GM15510 (cell line): ENCODE results near the gene MARK2.

Experiments
- POLR2A ChIP-seq: IDR thresholded peaks from 3 replicates; pipeline ENCODE4 v1.6.1; 2011; ENCODE audit warnings: borderline replicate concordance; ENCODE audit not compliant: insufficient read length; ENCODE audit errors: extremely low read depth

MARK2 gene

DNA sequence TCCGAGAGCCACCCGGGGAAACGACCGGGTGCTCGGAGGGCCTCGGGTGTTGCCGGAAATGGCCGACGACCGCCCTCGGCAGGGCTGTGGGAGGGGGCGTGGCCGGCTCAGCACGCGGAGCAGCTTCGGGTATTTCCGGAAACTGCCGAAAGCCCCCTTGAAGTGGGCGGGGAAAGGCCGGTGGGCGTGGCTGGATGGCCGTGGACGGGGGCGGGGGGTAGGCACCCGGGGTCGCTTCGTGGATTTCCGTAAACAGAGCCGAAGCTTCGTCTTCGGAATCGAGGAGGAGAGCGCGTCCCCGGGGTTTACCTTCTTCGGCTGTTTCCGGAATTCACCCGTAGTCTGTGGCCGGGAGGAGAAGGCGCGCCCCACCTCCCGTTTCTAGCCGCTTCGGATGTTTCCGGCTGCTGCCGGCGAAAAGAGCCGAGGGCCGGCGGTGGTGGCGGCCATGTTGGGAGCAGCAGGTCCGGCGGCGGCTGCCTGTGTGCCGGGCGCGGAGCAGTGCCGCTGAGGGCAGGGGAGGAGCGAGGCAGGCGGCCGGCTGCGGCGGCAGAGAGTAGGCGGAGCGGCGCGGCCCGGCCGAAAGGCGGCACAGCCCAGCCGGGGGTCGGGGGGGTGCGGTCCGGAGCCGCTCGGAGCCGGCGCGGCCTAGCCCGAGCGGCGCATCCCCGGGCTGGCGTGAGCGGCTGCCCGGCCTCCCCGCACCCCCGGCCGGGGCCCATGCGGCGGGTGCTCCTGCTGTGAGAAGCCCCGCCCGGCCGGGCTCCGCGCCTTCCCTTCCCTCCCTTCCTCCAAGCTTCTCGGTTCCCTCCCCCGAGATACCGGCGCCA is at the start of gene MARK2:
Gene MARK2, plus strand, starts transcription at position 433 of the 830 bp plus-strand sequence. Its CDS starts 397 bp downstream, at position 830.
- TF ChIP-seq POLR2A, result peak; percentile 74

DNA sequence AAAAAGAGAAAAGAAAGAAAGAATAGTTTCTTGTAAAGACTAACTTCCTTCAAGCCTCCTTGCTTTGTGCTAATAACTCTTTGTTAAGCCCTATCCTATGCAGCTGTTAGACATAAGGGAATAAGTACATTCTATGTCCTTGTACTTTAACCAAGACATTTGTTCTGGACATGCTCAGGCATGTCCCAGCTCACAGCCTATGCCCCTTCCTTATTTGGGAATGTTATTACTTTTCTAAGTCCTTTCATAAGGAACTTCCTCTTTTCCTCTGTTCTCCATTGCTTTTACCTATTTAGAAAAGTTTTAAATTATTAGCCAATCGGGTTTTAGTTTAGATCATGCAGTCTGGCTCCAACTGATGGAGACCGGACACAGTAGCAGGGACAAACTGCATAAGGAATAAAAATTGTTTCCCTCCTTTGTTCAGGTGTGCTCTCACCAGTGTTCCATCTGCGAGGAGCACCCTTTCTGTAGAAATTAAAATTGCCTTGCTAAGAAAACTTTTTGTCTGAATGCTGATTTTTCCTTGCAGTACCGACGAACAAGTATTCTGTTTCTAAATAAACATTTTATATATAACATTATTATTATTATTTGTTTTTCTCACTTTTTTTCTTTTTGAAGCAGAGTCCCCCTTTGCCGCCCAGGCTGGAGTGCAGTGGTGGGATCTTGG is 47.3 kb upstream of the MARK2 start:
- TF ChIP-seq POLR2A, result no peak

DNA sequence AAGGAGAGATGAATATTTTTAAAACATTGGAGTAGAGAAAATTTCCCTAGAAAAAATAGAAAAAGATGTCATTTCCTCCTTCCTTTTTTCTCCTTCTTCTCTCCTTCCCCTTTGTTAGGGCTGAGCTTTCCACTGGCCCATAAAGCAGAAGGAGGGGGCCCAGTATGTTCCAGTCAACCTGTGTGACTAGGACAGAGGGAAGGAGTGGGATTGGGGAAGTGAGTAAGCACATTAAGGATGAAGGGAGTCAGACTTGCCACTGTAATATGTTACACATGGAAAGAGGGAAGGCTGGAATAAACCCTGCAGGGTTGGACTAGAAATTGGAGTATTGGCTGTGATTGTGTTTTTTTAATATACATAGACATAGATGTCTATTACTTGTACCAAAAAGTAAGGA is 45.7 kb upstream of the MARK2 start:
- TF ChIP-seq POLR2A, result no peak

DNA sequence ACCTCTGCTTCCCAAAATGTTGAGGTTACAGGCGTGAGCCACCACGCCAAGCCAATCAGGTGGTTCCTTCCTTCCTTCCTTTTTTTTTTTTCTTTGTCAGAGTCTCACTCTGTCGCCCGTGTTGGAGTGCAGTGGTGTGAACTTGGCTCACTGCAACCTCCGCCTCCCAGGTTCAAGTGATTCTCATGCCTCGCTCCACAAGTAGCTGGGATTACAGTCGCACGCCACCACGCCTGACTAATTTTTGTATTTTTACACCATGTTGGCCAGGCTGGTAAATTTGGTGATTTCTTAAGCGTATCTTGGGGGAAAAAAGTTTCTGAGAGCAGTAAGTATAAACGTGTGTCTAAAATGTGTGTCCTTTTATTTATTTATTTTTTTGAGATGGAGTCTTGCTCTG is 43.8 kb upstream of the MARK2 start:
- no peak for TF ChIP-seq POLR2A

DNA sequence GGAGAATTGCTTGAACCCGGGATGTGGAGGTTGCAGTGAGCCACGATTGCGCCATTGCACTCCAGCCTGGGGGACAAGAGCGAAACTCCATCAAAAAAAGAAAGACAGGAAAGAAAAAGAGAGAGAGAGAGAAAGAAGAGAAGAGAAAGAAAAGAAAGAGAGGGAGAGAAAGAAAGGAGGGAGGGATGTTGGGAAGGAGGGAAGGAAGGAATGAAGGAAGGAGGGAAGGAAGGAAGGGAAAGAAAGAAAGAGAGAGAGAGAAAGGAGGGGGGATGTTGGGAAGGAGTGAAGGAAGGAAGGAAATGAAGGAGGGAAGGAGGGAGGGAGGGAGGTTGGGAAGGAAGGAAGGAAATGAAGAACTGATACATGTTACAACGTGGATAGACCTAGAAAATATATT is 38.0 kb upstream of the MARK2 start:
- TF ChIP-seq POLR2A, result no peak

DNA sequence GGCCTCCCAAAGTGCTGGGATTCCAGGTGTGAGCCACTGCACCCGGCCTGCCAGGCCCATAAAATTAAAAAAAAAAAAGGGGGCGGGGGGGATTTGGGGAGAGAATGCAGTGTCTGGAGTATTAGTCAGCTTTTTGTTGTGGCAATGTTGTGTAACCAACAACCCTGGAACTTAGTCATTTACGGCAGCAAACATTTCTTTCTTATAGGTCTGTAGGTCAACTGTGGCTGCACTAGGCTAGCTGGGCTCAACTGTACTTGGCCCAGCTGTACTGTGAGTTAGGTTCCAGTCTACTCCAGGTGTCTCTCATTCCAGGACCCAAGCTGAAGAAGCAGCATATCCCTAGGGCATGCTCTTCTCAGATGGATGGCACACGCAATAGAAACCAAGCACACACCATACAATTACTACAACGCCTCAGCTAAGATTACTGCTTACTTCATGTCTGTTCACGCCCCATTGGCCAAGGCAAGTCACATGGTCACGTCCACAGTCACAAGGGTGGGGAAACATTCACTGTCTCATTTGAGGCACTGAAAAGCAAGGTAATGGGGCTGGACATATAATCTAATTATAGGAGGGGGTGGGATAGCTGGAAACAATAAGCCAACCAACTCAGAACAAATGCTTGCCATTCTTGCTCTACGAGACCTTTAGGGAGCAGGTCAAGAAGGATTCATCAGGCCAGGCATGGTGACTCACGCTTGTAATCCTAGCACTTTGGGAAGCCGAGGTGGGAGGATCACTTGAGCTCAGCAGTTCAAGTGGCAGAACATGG is 36.1 kb upstream of the MARK2 start:
- no peak for TF ChIP-seq POLR2A

DNA sequence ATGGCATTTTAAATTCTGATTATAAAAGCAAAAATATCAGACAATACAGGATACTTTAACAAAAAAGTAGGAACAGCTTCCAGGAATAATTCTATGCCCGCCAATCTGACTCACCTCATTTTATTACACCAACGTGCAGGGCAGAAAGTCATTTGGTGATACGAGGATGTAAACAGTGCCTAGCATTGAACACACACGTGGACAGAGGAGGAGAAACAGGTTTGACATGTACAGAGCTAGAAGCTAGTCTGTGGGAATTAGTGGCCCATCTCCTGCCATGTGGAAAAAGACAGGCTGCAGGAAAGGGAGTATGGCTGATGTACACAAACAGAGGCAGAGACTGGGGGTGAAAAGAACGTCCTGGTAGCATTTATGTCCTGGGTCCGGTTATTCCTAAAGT is 34.7 kb upstream of the MARK2 start:
- TF ChIP-seq POLR2A, result no peak

DNA sequence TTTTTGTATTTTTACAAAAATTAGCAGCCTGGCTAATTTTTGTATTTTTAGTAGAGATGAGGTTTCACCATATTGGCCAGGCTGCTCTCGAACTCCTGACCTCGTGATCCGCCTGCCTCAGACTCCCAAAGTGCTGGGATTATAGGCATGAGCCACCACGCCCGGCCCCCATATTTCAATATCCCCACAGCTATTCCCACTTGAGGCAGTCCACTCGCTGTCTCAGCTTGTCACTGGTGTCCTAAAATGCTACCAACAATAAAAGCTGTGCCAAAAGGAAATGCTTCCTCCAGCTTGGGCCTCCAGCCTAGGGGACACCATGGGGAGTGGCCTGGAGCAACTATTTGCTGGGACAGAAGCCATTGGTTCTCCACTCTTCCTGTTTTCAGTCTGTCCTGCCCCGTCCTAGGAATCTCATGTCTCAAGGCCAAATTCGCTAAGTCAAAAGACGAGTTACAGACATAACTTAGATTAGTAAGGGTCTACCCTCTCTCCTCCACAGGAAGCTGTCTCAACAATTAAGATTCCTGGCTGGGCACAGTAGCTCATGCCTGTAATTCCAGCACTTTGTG is 33.0 kb upstream of the MARK2 start:
- no peak for TF ChIP-seq POLR2A

DNA sequence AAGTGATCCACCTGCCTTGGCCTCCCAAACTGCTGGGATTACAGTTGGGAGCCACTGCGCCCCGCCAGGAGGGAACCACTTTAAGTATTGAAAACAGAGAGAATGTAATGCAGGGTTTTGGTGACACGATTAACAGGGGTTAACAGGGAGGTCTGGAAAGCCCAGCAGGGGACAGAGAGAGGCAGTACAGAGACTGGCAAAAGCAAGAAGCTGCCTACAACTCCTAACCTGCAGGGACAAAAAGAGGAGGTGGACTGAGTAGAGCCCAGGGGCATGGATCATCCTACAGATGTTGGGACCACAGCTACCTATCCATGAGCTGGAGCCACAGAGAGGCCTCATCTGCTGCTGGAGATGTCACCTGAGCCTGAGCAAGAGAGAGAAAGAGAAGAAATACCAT is 27.4 kb upstream of the MARK2 start:
- no peak for TF ChIP-seq POLR2A

DNA sequence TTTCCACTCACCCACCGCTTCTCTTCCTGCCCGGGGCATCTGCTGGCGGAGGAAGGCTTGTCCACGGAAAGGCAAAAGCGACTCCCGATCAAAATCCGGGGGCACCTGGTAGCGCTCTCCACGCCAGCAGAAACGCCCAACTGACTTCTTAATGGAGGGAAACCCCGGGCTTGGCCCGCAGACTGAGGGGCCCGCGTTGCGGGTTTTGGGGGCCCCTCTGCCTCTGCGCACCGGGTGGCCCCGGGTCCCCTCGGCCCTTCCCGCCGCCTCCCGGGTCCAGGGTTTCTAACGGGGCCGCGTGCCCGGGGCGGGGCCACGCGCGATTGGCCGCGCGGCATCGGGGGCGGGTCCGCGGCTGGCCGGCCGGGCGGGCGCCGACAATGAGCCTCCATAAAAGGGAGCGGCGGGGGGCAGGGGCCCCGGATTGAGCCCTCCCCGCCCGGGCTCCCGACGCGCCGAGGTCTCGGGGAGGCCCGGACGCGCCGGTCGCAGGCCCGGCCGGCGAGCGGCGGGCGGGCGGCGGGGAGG is 25.8 kb upstream of the MARK2 start, which contains the start of gene SPINDOC:
Gene SPINDOC, plus strand, starts transcription at position 422 of the 528 bp plus-strand sequence. CDS start 231 bp downstream, outside the sequence.
- peak; percentile 90 for TF ChIP-seq POLR2A

DNA sequence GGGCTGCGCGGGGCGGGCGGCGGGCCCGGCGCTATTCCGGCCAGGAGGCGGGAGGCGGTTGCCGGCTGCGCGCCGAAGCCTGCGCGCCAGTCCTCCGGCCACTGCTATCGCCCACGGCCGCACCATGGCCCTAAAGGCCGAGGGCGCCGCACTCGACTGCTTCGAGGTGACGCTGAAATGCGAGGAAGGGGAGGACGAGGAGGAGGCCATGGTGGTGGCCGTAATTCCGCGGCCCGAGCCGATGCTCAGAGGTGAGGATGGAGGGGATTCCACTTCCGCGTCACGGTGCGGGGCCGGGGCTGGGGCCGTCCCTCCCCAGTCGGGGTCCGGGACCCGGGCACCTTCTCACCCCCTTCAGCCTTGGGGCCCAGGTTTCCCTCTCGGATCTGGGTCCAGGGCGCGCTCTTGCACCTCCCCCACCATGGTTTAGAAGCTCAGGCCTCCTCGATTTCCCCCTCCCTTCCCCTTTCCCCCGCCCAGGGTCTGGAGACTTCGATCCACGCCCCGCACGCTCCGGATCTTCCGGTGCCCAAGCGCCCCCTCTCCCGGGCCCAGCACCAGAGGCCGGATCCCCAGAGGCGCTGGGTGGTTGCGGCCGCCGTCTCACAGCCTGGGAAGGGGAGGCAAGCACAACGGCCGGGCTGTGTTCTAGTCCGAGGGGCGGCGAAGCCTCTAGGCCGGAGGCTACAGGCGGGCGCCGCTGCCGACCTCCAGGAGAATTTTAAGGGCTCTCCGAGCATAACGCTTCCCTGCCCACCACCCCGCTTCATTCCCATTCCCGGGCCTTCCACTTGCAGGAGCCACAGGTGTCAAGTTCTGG is 25.1 kb upstream of the MARK2 start:
- TF ChIP-seq POLR2A, result no peak

DNA sequence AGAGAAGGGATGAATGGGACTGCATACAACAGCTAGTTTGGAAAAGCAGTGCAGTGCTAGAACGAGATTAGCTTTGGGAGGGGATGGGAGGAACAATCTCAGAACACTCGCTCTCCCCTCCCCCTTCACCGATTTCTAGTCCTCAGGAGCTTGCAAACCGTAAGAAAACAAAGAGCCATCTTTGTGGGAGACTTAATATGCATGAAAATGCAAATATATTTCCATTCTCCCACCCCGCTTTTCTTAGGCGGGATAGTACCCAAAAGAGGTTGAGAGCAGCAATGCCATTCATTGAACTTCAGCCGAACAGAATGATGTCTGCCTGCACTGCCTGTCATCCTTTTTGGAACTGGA is 24.6 kb upstream of the MARK2 start:
- no peak for TF ChIP-seq POLR2A

DNA sequence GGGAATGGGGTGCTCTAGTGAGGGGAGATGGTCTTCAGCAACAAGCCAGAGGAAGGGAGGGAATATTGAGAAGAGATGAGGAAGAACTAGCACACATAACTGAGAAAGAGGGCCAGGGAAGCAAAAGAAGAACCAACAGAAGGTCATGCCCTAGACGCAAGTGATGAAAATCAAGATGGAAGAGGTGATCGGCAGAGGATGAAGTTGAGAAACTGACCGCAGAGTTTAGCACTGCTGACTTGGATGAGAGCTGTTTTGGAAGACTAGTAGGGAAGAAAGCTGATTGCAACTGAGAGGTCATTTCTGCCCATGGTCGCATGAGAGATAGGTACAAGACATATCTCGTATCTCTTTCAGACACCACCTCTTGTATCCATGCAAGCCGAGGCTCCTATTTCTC is 22.7 kb upstream of the MARK2 start:
- TF ChIP-seq POLR2A, result no peak

DNA sequence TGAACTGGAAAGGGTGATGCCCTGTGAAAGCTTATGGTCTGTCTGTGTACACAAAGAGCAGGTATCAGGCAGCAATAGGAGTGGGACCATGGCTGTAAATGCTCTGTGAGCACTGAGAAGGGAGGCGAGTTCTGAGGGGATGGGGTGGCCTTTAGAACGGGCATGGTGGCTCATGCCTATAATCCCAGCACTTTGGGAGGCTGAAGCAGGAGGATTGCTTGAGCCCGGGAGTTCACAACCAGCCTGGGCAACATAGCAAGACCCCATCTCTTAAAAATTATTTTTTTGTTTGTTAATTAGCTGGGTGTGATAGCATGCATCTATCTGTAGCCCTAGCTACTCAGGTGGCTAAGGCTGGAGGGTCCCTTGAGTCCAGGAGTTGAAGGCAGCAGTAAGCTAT is 22.2 kb upstream of the MARK2 start:
- TF ChIP-seq POLR2A, result no peak
